Stimulated activated naive CD8-positive, alpha-beta T cell treated with anti-CD3 and anti-CD28 coated beads, Interleukin-15, Interleukin-2, amounts not matched to agents 100 U/mL and 50 U/mL, for 24 hours (primary cell): Measurements from ENCODE around the gene HLF.
"Not testable (repeated sequence)": the region's sequence is repeated elsewhere in the genome, so short reads cannot be mapped to it uniquely, and the experiment has no call there.

ENCODE experiments used
- ATAC-seq: fragments of 150-1000 bp; cut with Tn5 transposase; one replicate; pipeline ENCODE4 v1.10.0; 2021
- DNase-seq: peaks from one replicate; pipeline ENCODE4 v3.0.0; 2021

HLF gene

GRCh38 chr17:55311767-55312375 is 47.1 kb downstream of the HLF start:
- DNase-seq (no peak), ATAC-seq (no peak)

- ATAC-seq (no peak), DNase-seq (no peak)
Observed at GRCh38 chr17:55312852-55313251, 48.1 kb downstream of the HLF start.

- ATAC-seq (no peak), DNase-seq (no peak)
Observed at GRCh38 chr17:55314061-55314783, 49.5 kb downstream of the HLF start.

- no peak for DNase-seq
- peak; percentile 87 for ATAC-seq
Observed at GRCh38 chr17:55314784-55315491, 50.2 kb downstream of the HLF start.

- ATAC-seq (no peak), DNase-seq (no peak)
Observed at GRCh38 chr17:55316499-55316898, 51.7 kb downstream of the HLF start.

- DNase-seq: no peak
- ATAC-seq: no peak
Observed at GRCh38 chr17:55317284-55317683, 52.5 kb downstream of the HLF start.

- ATAC-seq: no peak
Observed at GRCh38 chr17:55318081-55318480, 53.3 kb downstream of the HLF start.

GRCh38 chr17:55318715-55319487 is 54.1 kb downstream of the HLF start:
- DNase-seq: no peak
- no peak for ATAC-seq

More at GRCh38 chr17:55318081-55318480, 53.3 kb downstream of the HLF start:
- DNase-seq: no peak

- DNase-seq (no peak), ATAC-seq (no peak)
Observed at GRCh38 chr17:55319933-55320593, 55.3 kb downstream of the HLF start.

GRCh38 chr17:55320594-55321426 is 56.0 kb downstream of the HLF start:
- DNase-seq (no peak), ATAC-seq (no peak)

- ATAC-seq: no peak
Observed at GRCh38 chr17:55321427-55322060, 56.8 kb downstream of the HLF start.

GRCh38 chr17:55322453-55322985 is 57.8 kb downstream of the HLF start:
- no peak for ATAC-seq

More at GRCh38 chr17:55321427-55322060, 56.8 kb downstream of the HLF start:
- DNase-seq: no peak

GRCh38 chr17:55323518-55324295 is 58.9 kb downstream of the HLF start:
- ATAC-seq (no peak), DNase-seq (no peak)

More at GRCh38 chr17:55322453-55322985, 57.8 kb downstream of the HLF start:
- DNase-seq: no peak

- ATAC-seq: no peak
Observed at GRCh38 chr17:55324296-55324978, 59.7 kb downstream of the HLF start.

GRCh38 chr17:55325406-55325805 is 60.6 kb downstream of the HLF start:
- no peak for DNase-seq
- ATAC-seq: no peak

More at GRCh38 chr17:55324296-55324978, 59.7 kb downstream of the HLF start:
- DNase-seq: no peak

- no peak for ATAC-seq
Observed at GRCh38 chr17:55326030-55326429, 61.3 kb downstream of the HLF start.

GRCh38 chr17:55327225-55328088 is 62.7 kb downstream of the HLF start:
- ATAC-seq: no peak
- DNase-seq: no peak

More at GRCh38 chr17:55326030-55326429, 61.3 kb downstream of the HLF start:
- DNase-seq: no peak

GRCh38 chr17:55328514-55328913 is 63.8 kb downstream of the HLF start:
- DNase-seq, ATAC-seq: not testable (repeated sequence)
